GM23248 (cell line): ENCODE results near the gene INCENP. TPM values are rescaled to one million over a fixed set of nuclear protein-coding genes. Genes with fewer than 3 reads are reported as not detected.
"Not testable (repeated sequence)": the region's sequence is repeated elsewhere in the genome, so short reads cannot be mapped to it uniquely, and the experiment has no call there.

Experiments
- DNase-seq: peaks from one replicate; pipeline ENCODE4 v3.0.0-alpha.2; 2015
- H2AFZ ChIP-seq: fragments of 200-600 bp; sonication (generic); 2 replicates; pipeline ENCODE4 v1.6.1; 2016; ENCODE audit warnings: antibody characterized with exemption
- H3F3A ChIP-seq: fragments of 200-600 bp; sonication (generic); 2 replicates; pipeline ENCODE4 v1.6.1; 2016; ENCODE audit warnings: mild to moderate bottlenecking, antibody characterized with exemption, mixed run types; ENCODE audit not compliant: insufficient read depth
- H3K27ac ChIP-seq: fragments of 200-600 bp; sonication (generic); 2 replicates; pipeline ENCODE4 v1.5.1; 2016; ENCODE audit warnings: mild to moderate bottlenecking
- H3K27me3 ChIP-seq: fragments of 200-600 bp; sonication (generic); replicated peaks from 2 replicates; pipeline ENCODE4 v1.6.1; 2016; ENCODE audit warnings: mild to moderate bottlenecking; ENCODE audit not compliant: insufficient read depth
- H3K36me3 ChIP-seq: fragments of 200-600 bp; sonication (generic); 2 replicates; pipeline ENCODE4 v1.6.1; 2016; ENCODE audit warnings: low read depth, mild to moderate bottlenecking
- H3K4me1 ChIP-seq: fragments of 200-600 bp; sonication (generic); 2 replicates; pipeline ENCODE4 v1.6.1; 2016; ENCODE audit warnings: mild to moderate bottlenecking; ENCODE audit not compliant: insufficient read depth
- H3K4me2 ChIP-seq: fragments of 200-600 bp; sonication (generic); one replicate; pipeline ENCODE4 v1.6.1; 2016; ENCODE audit warnings: mild to moderate bottlenecking; ENCODE audit not compliant: unreplicated experiment
- H3K4me3 ChIP-seq: fragments of 200-600 bp; sonication (generic); 2 replicates; pipeline ENCODE4 v1.5.1; 2016; ENCODE audit warnings: mild to moderate bottlenecking
- H3K79me2 ChIP-seq: fragments of 200-600 bp; sonication (generic); 2 replicates; pipeline ENCODE4 v1.6.1; 2016; ENCODE audit warnings: mild to moderate bottlenecking; ENCODE audit not compliant: insufficient read depth
- H3K9ac ChIP-seq: fragments of 200-600 bp; sonication (generic); 2 replicates; pipeline ENCODE4 v1.6.1; 2016; ENCODE audit warnings: mild to moderate bottlenecking
- H3K9me2 ChIP-seq: fragments of 200-600 bp; sonication (generic); 2 replicates; pipeline ENCODE4 v1.6.1; 2016; ENCODE audit warnings: mixed run types, mild to moderate bottlenecking, moderate library complexity; ENCODE audit not compliant: insufficient read depth
- H3K9me3 ChIP-seq: fragments of 200-600 bp; sonication (generic); one replicate; pipeline ENCODE4 v1.6.1; 2017; ENCODE audit warnings: low read depth
- H4K20me1 ChIP-seq: fragments of 200-600 bp; sonication (generic); 2 replicates; pipeline ENCODE4 v1.6.0; 2016; ENCODE audit not compliant: insufficient read depth
- EZH2 ChIP-seq: fragments of 200-600 bp; sonication (generic); IDR thresholded peaks from 2 replicates; pipeline ENCODE4 v1.6.1; 2018; ENCODE audit warnings: antibody characterized with exemption, mild to moderate bottlenecking; ENCODE audit not compliant: insufficient read depth, poor library complexity, severe bottlenecking
- EZH2phosphoT487 ChIP-seq: fragments of 200-600 bp; sonication (generic); IDR thresholded peaks from 2 replicates; pipeline ENCODE4 v1.6.1; 2018; ENCODE audit warnings: antibody characterized with exemption, moderate library complexity, mild to moderate bottlenecking, low read depth; ENCODE audit not compliant: insufficient read depth
- whole genome bisulfite sequencing, 2 experiments: methylation state at CpG; one replicate each; pipeline ENCODE4 v1.1.6; 2015 to 2017; ENCODE audit warnings: low lambda C conversion rate in 2 of 2, low coverage in 1 of 2; ENCODE audit errors: missing lambda C conversion rate in 2 of 2; 5-methylcytosine and 5-hydroxymethylcytosine counted together
- in situ Hi-C: fragments of 300-500 bp; cut with MboI; formaldehyde crosslinking; loops from 2 replicates; pipeline ENCODE4 v1.15.0; 2020
- polyA plus RNA-seq: library from polyadenylated mRNA; unstranded; fragments of >200 nt; fragmentation: Nextera tagmentation; extraction: Ambion mirVana; gene quantifications from 2 replicates; pipeline ENCODE4 v1.2.1, GENCODE V29; 2016
- total RNA-seq: library from RNA; depleted of rRNA; stranded (reverse); fragments of >200 nt; shearing (Covaris generic); gene quantifications from 2 replicates; pipeline ENCODE4 v1.2.3, GENCODE V29; 2014

The INCENP gene
- total and polyA plus RNA-seq, 2 experiments from 2014 or later: 5.1 to 16.0 TPM

DNA sequence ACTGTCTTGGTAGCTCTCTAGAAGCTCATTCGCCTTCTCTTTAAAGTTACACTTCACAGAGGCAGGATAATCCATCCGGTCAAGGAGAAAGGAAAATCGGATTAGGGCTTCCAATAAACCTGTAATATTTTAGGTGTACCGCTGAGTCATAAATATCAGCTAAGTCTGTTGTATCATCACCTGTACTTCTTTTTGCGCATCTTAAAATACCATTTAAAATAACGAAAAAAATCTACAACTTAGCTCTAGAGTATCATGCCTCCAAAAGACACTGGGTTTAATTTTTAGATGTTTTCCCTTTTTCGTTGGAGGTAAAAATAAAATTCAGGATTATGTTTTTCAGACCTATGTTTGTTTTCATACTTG, 41.5 kb upstream of the INCENP start:
- WGBS, 2 experiments: 39 to 40% methylated on average over 7 of the region's 7 CpGs

DNA sequence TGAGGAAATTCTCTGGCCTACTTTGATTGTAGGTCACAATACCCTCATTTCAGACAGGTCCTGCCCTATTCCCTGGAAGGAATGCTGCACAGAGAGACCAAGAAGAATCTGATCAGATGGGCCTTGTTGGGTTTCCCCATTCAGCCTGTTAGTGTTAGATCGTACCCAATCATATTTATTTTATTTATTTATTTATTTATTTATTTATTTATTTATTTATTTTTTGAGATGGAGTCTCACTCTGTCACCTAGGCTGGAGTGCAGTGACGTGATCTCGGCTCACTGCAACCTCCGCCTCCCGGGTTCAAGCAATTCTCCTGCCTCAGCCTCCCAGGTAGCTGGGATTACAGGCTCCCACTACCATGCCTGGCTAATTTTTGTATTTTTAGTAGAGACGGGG, 39.0 kb upstream of the INCENP start:
- not testable (repeated sequence) for H3K9ac ChIP-seq, H3K4me2 ChIP-seq, H3F3A ChIP-seq, H3K79me2 ChIP-seq, H3K9me2 ChIP-seq, H3K4me1 ChIP-seq, H2AFZ ChIP-seq, H3K9me3 ChIP-seq, H3K4me3 ChIP-seq, H3K36me3 ChIP-seq, H4K20me1 ChIP-seq, H3K27ac ChIP-seq, H3K27me3 ChIP-seq, DNase-seq
- in situ Hi-C loops: loop anchor here (10.0 kb wide), 1 partner anchor 190 kb away; the partner anchor contains the start of gene FADS3
- 91 to 95% methylated on average over 4 to 6 of the region's 6 CpGs for WGBS, 2 experiments

More for the DNA sequence above, 41.5 kb upstream of the INCENP start:
- no peaks in the 10 kb centered on the region for H3K9me2 ChIP-seq
- peak overlapping the region; percentile 64 for H2AFZ ChIP-seq
- no peaks in the 10 kb centered on the region for H3K36me3 ChIP-seq
- H3K27ac ChIP-seq: no peak overlapping the region
- H3K9me3 ChIP-seq: no peaks in the 10 kb centered on the region
- no peak for DNase-seq
- H3K79me2 ChIP-seq: no peaks in the 10 kb centered on the region
- no peak for TF ChIP-seq EZH2phosphoT487
- TF ChIP-seq EZH2: no peak
- H3K4me2 ChIP-seq: no peak overlapping the region
- H3K9ac ChIP-seq: no peak overlapping the region
- no peaks in the 10 kb centered on the region for H3F3A ChIP-seq
- H3K4me1 ChIP-seq: peaks cover 4% of the 10 kb centered on the region; the same call in 1 of the 2 replicates
- in situ Hi-C loops: loop anchor here (10.0 kb wide), 1 partner anchor 187 kb away; the partner anchor contains the start of gene FADS3
- no peaks in the 10 kb centered on the region for H4K20me1 ChIP-seq
- no peak overlapping the region for H3K4me3 ChIP-seq
- H3K27me3 ChIP-seq: no peaks in the 10 kb centered on the region

DNA sequence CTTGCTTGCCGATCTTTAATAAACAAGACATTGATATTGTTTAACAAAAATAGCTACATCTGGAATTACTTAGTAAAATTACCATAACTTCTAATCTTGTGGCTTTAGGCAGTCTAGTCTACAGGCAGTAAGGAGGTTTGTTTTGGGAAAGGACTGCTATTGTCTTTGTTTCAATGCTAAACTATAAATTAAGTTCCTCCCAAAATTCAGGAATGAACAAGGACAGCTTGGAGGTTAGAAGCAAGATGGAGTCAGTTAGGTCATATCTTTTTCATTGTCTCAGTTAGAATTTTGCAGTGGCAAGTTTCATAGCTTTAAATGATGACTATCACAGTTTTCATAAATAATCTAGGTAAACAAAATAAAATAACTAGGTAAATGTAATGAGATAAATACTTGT, 36.1 kb upstream of the INCENP start:
- no peaks in the 10 kb centered on the region for H3K79me2 ChIP-seq
- H3K9me2 ChIP-seq: no peaks in the 10 kb centered on the region
- in situ Hi-C loops: loop anchor here (10.0 kb wide), 1 partner anchor 193 kb away; the partner anchor contains the start of gene FADS3
- 26 to 27% methylated on average over 1 of the region's 1 CpG for WGBS, 2 experiments
- TF ChIP-seq EZH2 (no peak), EZH2phosphoT487 (no peak)
- H3K4me2 ChIP-seq: no peak overlapping the region
- H3K36me3 ChIP-seq: no peaks in the 10 kb centered on the region
- no peak for DNase-seq
- no peaks in the 10 kb centered on the region for H3K9me3 ChIP-seq
- no peak overlapping the region for H3K4me3 ChIP-seq
- no peaks in the 10 kb centered on the region for H3F3A ChIP-seq
- no peak overlapping the region for H3K9ac ChIP-seq
- no peaks in the 10 kb centered on the region for H3K27me3 ChIP-seq
- no peak overlapping the region for H2AFZ ChIP-seq
- H3K4me1 ChIP-seq: no peaks in the 10 kb centered on the region
- H4K20me1 ChIP-seq: no peaks in the 10 kb centered on the region
- H3K27ac ChIP-seq: no peak overlapping the region

DNA sequence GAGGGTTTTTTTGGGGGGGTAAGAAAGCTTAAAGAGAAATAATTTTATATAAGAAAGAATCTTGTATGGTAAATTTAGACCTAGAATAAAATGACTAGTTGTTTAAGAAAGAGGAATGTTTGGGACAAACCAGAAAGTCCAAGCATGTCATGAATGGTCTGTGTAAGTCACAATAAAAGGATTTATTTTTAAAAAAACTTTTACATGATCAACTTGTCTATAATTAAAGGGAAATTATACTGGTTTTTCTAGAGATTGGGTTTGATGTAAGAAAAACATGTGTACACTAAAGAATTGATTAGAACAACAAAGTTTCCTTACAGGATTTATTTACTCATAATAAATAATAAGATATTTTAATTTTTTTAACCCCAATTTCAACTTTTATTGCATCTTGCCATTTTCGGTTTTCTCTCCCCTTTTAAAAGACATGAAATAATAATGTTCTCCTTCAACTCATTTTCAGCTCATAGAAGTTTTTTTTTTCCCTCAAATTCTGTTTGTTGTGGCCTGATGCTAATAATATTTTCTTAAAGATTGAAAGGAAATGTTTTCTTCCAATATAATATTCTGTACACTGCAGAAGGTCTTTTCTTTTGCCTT, 35.4 kb upstream of the INCENP start:
- no peak overlapping the region for H3K27ac ChIP-seq
- no peak for DNase-seq
- in situ Hi-C loops: loop anchor here (10.0 kb wide), 1 partner anchor 194 kb away; the partner anchor contains the start of gene FADS3
- H3F3A ChIP-seq: no peaks in the 10 kb centered on the region
- H3K9me3 ChIP-seq: no peaks in the 10 kb centered on the region
- H3K4me3 ChIP-seq: no peak overlapping the region
- H3K9ac ChIP-seq: no peak overlapping the region
- no peaks in the 10 kb centered on the region for H3K27me3 ChIP-seq
- H2AFZ ChIP-seq: no peak overlapping the region
- no peaks in the 10 kb centered on the region for H3K9me2 ChIP-seq
- H3K36me3 ChIP-seq: no peaks in the 10 kb centered on the region
- no peaks in the 10 kb centered on the region for H3K4me1 ChIP-seq
- WGBS, 2 experiments: 7 to 18% methylated on average over 1 of the region's 1 CpG
- H4K20me1 ChIP-seq: no peaks in the 10 kb centered on the region
- no peaks in the 10 kb centered on the region for H3K79me2 ChIP-seq
- TF ChIP-seq EZH2: no peak
- TF ChIP-seq EZH2phosphoT487: no peak
- H3K4me2 ChIP-seq: no peak overlapping the region

DNA sequence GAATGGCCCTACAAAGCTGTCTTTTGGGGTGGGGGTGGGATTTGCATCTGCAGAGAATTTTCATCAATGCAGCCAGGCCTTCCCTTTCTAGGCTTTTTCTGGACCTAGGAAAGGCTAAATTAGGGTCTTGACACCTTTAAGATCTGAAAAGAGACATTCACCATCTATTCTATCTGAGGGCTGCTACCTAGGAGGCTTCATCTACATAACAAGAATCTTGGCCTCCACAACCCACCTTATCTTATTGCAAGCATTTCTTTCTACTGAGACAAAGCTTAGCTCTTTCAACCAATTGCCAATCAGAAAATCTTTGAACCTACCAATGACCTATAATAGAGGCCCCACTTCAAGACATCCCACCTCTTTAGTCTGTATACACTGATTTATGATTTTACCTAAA, 20.7 kb upstream of the INCENP start:
- no peaks in the 10 kb centered on the region for H3K36me3 ChIP-seq
- no peak for TF ChIP-seq EZH2
- TF ChIP-seq EZH2phosphoT487: no peak

More for the DNA sequence above, 20.7 kb upstream of the INCENP start:
- Histone ChIP-seq H3K4me2 (no peak overlapping the region), H3K9me2 (no peaks in the 10 kb centered on the region), H3K4me1 (peaks cover 12% of the 10 kb centered on the region), H3K27ac (no peak overlapping the region), H3K79me2 (no peaks in the 10 kb centered on the region), H3F3A (0 out of 2 replicates have a peak, but pooled peaks cover 4% of the 10 kb centered on the region), H3K27me3 (no peaks in the 10 kb centered on the region), H4K20me1 (no peaks in the 10 kb centered on the region), H2AFZ (no peak overlapping the region), H3K9ac (no peak overlapping the region), H3K9me3 (no peaks in the 10 kb centered on the region), H3K4me3 (no peak overlapping the region)
- no peak for DNase-seq
- in situ Hi-C loops: no loop called here
